IPS-20b (cell line): ENCODE data around the gene MUC5B.

Source experiments
- H3K27ac ChIP-seq: one replicate; pipeline ENCODE4 v1.5.1; 2013; ENCODE audit warnings: low read length
- H3K27me3 ChIP-seq: 2 replicates; pipeline ENCODE4 v1.6.1; 2013; ENCODE audit warnings: mild to moderate bottlenecking, low read length, inconsistent platforms; ENCODE audit not compliant: insufficient read depth
- H3K36me3 ChIP-seq: 2 replicates; pipeline ENCODE4 v1.6.1; 2013; ENCODE audit warnings: low read depth, mild to moderate bottlenecking, inconsistent platforms, low read length, moderate library complexity; ENCODE audit not compliant: insufficient read depth
- H3K4me1 ChIP-seq: 2 replicates; pipeline ENCODE4 v1.6.1; 2013; ENCODE audit warnings: mild to moderate bottlenecking, control low read depth, inconsistent platforms, low read length, moderate library complexity; ENCODE audit not compliant: insufficient read depth
- H3K4me3 ChIP-seq: 2 replicates; pipeline ENCODE4 v1.5.1; 2013; ENCODE audit warnings: mild to moderate bottlenecking, low read length, inconsistent platforms
- H3K9ac ChIP-seq: 2 replicates; pipeline ENCODE4 v1.6.1; 2013; ENCODE audit warnings: low read depth, mild to moderate bottlenecking, inconsistent platforms, low read length, moderate library complexity
- H3K9me3 ChIP-seq: 2 replicates; pipeline ENCODE4 v1.6.1; 2013; ENCODE audit warnings: mild to moderate bottlenecking, low read depth, low read length, inconsistent platforms; ENCODE audit not compliant: insufficient read depth

The MUC5B gene

GRCh38 chr11:1227551-1228100, 4.8 kb downstream of the MUC5B start:
- H3K36me3 ChIP-seq: no peaks in the 10 kb centered on the region
- no peak overlapping the region for H3K27ac ChIP-seq
- H3K9me3 ChIP-seq: no peaks in the 10 kb centered on the region
- H3K4me3 ChIP-seq: no peak overlapping the region
- H3K27me3 ChIP-seq: no peaks in the 10 kb centered on the region
- H3K4me1 ChIP-seq: no peaks in the 10 kb centered on the region
- no peak overlapping the region for H3K9ac ChIP-seq

GRCh38 chr11:1228101-1228821, 5.4 kb downstream of the MUC5B start:
- Histone ChIP-seq H3K4me1 (no peaks in the 10 kb centered on the region), H3K27ac (no peak overlapping the region), H3K9me3 (no peaks in the 10 kb centered on the region), H3K9ac (no peak overlapping the region), H3K27me3 (no peaks in the 10 kb centered on the region), H3K4me3 (no peak overlapping the region), H3K36me3 (no peaks in the 10 kb centered on the region)

- Histone ChIP-seq H3K9me3 (no peaks in the 10 kb centered on the region), H3K9ac (no peak overlapping the region), H3K27me3 (no peaks in the 10 kb centered on the region), H3K27ac (no peak overlapping the region), H3K4me3 (no peak overlapping the region), H3K36me3 (no peaks in the 10 kb centered on the region), H3K4me1 (no peaks in the 10 kb centered on the region)
Measured at GRCh38 chr11:1228921-1229451, 6.1 kb downstream of the MUC5B start.

- no peaks in the 10 kb centered on the region for H3K27me3 ChIP-seq
- H3K9me3 ChIP-seq: no peaks in the 10 kb centered on the region
- H3K27ac ChIP-seq: no peak overlapping the region
- no peak overlapping the region for H3K9ac ChIP-seq
- H3K36me3 ChIP-seq: no peaks in the 10 kb centered on the region
- H3K4me1 ChIP-seq: no peaks in the 10 kb centered on the region
- no peak overlapping the region for H3K4me3 ChIP-seq
Measured at GRCh38 chr11:1229471-1230120, 6.7 kb downstream of the MUC5B start.

GRCh38 chr11:1230121-1230455, 7.2 kb downstream of the MUC5B start:
- no peaks in the 10 kb centered on the region for H3K9me3 ChIP-seq
- no peaks in the 10 kb centered on the region for H3K36me3 ChIP-seq
- no peaks in the 10 kb centered on the region for H3K4me1 ChIP-seq
- no peaks in the 10 kb centered on the region for H3K27me3 ChIP-seq
- no peak overlapping the region for H3K9ac ChIP-seq
- no peak overlapping the region for H3K27ac ChIP-seq
- H3K4me3 ChIP-seq: no peak overlapping the region

- Histone ChIP-seq H3K27ac (no peak overlapping the region), H3K9me3 (no peaks in the 10 kb centered on the region), H3K36me3 (no peaks in the 10 kb centered on the region), H3K4me3 (no peak overlapping the region), H3K27me3 (no peaks in the 10 kb centered on the region), H3K4me1 (no peaks in the 10 kb centered on the region), H3K9ac (no peak overlapping the region)
Measured at GRCh38 chr11:1230456-1231395, 7.9 kb downstream of the MUC5B start.

GRCh38 chr11:1231396-1232020, 8.6 kb downstream of the MUC5B start:
- no peaks in the 10 kb centered on the region for H3K4me1 ChIP-seq
- no peak overlapping the region for H3K27ac ChIP-seq
- no peak overlapping the region for H3K9ac ChIP-seq
- no peak overlapping the region for H3K4me3 ChIP-seq
- no peaks in the 10 kb centered on the region for H3K9me3 ChIP-seq
- H3K27me3 ChIP-seq: no peaks in the 10 kb centered on the region
- H3K36me3 ChIP-seq: no peaks in the 10 kb centered on the region

GRCh38 chr11:1232021-1232882, 9.4 kb downstream of the MUC5B start:
- Histone ChIP-seq H3K9me3 (no peaks in the 10 kb centered on the region), H3K9ac (no peak overlapping the region), H3K27ac (no peak overlapping the region), H3K4me1 (no peaks in the 10 kb centered on the region), H3K36me3 (no peaks in the 10 kb centered on the region), H3K27me3 (no peaks in the 10 kb centered on the region), H3K4me3 (no peak overlapping the region)

- Histone ChIP-seq H3K27ac (no peak overlapping the region), H3K4me1 (no peaks in the 10 kb centered on the region), H3K9me3 (no peaks in the 10 kb centered on the region), H3K4me3 (no peak overlapping the region), H3K36me3 (no peaks in the 10 kb centered on the region), H3K27me3 (no peaks in the 10 kb centered on the region), H3K9ac (no peak overlapping the region)
Measured at GRCh38 chr11:1232883-1233321, 10.0 kb downstream of the MUC5B start.

- Histone ChIP-seq H3K4me3 (no peak overlapping the region), H3K36me3 (no peaks in the 10 kb centered on the region), H3K4me1 (no peaks in the 10 kb centered on the region), H3K9ac (no peak overlapping the region), H3K27ac (no peak overlapping the region), H3K27me3 (no peaks in the 10 kb centered on the region), H3K9me3 (no peaks in the 10 kb centered on the region)
Measured at GRCh38 chr11:1233351-1234053, 10.6 kb downstream of the MUC5B start.
